Astrocyte (in vitro differentiated cells and primary cell): ENCODE data around the gene PARP16. TPM values are rescaled to one million over a fixed set of nuclear protein-coding genes. Genes with fewer than 3 reads are reported as not detected.

Source experiments
- DNase-seq: peaks from one replicate; pipeline ENCODE4 v3.0.0-alpha.2; 2010; ENCODE audit warnings: low read depth
- FAIRE-seq: peaks from 2 replicates; lab custom pipeline; 2011; peaks lifted over from hg19 to GRCh38; lab: Jason Lieb, UNC
- H2AFZ ChIP-seq: 2 replicates; pipeline ENCODE4 v1.6.0; 2012; ENCODE audit warnings: low read depth, low read length, inconsistent platforms
- H3K27ac ChIP-seq: 2 replicates; pipeline ENCODE4 v1.5.1; 2011; ENCODE audit warnings: low read depth, low read length, inconsistent platforms
- H3K27me3 ChIP-seq: 2 replicates; pipeline ENCODE4 v1.6.0; 2011; ENCODE audit warnings: low read length, inconsistent platforms; ENCODE audit not compliant: insufficient read depth
- H3K36me3 ChIP-seq: 2 replicates; pipeline ENCODE4 v1.5.1; 2011; ENCODE audit warnings: low read length, inconsistent platforms; ENCODE audit not compliant: insufficient read depth
- H3K4me1 ChIP-seq: 2 replicates; pipeline ENCODE4 v1.5.1; 2011; ENCODE audit warnings: low read length, inconsistent platforms; ENCODE audit not compliant: insufficient read depth
- H3K4me2 ChIP-seq: 2 replicates; pipeline ENCODE4 v1.6.0; 2012; ENCODE audit warnings: low read length, inconsistent platforms
- H3K4me3 ChIP-seq: 2 replicates; pipeline ENCODE4 v1.5.1; 2011; ENCODE audit warnings: low read depth, mild to moderate bottlenecking, low read length, inconsistent platforms; ENCODE audit not compliant: insufficient read depth
- H3K79me2 ChIP-seq: 2 replicates; pipeline ENCODE4 v1.6.0; 2012; ENCODE audit warnings: mild to moderate bottlenecking, low read length, inconsistent platforms; ENCODE audit not compliant: insufficient read depth
- H3K9ac ChIP-seq: 2 replicates; pipeline ENCODE4 v1.6.0; 2012; ENCODE audit warnings: mild to moderate bottlenecking, low read length, inconsistent platforms
- H3K9me3 ChIP-seq: 2 replicates; pipeline ENCODE4 v1.5.1; 2012; ENCODE audit warnings: low read depth, mild to moderate bottlenecking, low read length, inconsistent platforms; ENCODE audit not compliant: insufficient read depth
- H4K20me1 ChIP-seq: 2 replicates; pipeline ENCODE4 v1.6.0; 2012; ENCODE audit warnings: low read length, inconsistent platforms; ENCODE audit not compliant: insufficient read depth
- H3K27ac Mint-ChIP-seq: one replicate; pipeline ENCODE4 v1.8.0; 2021; ENCODE audit warnings: mild to moderate bottlenecking, mixed read lengths; ENCODE audit not compliant: unreplicated experiment
- H3K27me3 Mint-ChIP-seq: one replicate; pipeline ENCODE4 v1.8.0; 2021; ENCODE audit warnings: low read depth, mixed read lengths; ENCODE audit not compliant: unreplicated experiment
- H3K36me3 Mint-ChIP-seq: one replicate; pipeline ENCODE4 v1.8.0; 2021; ENCODE audit warnings: low read depth, mixed read lengths; ENCODE audit not compliant: unreplicated experiment
- H3K4me1 Mint-ChIP-seq: one replicate; pipeline ENCODE4 v1.8.0; 2021; ENCODE audit warnings: low read depth, mixed read lengths; ENCODE audit not compliant: unreplicated experiment
- H3K4me3 Mint-ChIP-seq: one replicate; pipeline ENCODE4 v1.8.0; 2021; ENCODE audit warnings: mild to moderate bottlenecking, moderate library complexity, mixed read lengths; ENCODE audit not compliant: unreplicated experiment
- H3K9me3 Mint-ChIP-seq: one replicate; pipeline ENCODE4 v1.8.0; 2021; ENCODE audit warnings: mild to moderate bottlenecking, mixed read lengths; ENCODE audit not compliant: unreplicated experiment
- CTCF ChIP-seq: IDR thresholded peaks from 2 replicates; pipeline ENCODE4 v1.5.1; 2011; ENCODE audit warnings: low read depth, mild to moderate bottlenecking, inconsistent platforms, low read length, moderate library complexity; ENCODE audit not compliant: insufficient read depth
- EZH2 ChIP-seq: IDR thresholded peaks from 2 replicates; pipeline ENCODE4 v1.6.1; 2012; ENCODE audit warnings: mild to moderate bottlenecking, low read length, inconsistent platforms; ENCODE audit not compliant: insufficient read depth
- total RNA-seq: library from RNA; stranded (reverse); gene quantifications from 2 replicates; pipeline ENCODE4 v1.2.1, GENCODE V29; 2021

Gene PARP16
- total RNA-seq, 1 donor from 2014 or later, result 2.7 TPM

- H3K79me2 ChIP-seq, result no peaks in the 10 kb centered on the region
- H3K4me1 ChIP-seq, result no peaks in the 10 kb centered on the region
- TF ChIP-seq EZH2, result no peak
- no peak for TF ChIP-seq CTCF
- Mint-ChIP-seq H3K4me1 (peaks cover 9% of the 10 kb centered on the region), H3K27me3 (peaks cover 30% of the 10 kb centered on the region), H3K4me3 (no peak overlapping the region), H3K36me3 (peaks cover 9% of the 10 kb centered on the region), H3K9me3 (no peaks in the 10 kb centered on the region), H3K27ac (no peak overlapping the region)
- FAIRE-seq, result no peak
- DNase-seq, result no peak
- no peak overlapping the region for H3K9ac ChIP-seq
- no peaks in the 10 kb centered on the region for H3K36me3 ChIP-seq
- no peak overlapping the region for H3K4me2 ChIP-seq
- no peaks in the 10 kb centered on the region for H3K9me3 ChIP-seq
- H3K4me3 ChIP-seq, result no peak overlapping the region
- H2AFZ ChIP-seq, result no peak overlapping the region
- H3K27me3 ChIP-seq, result peaks cover 11% of the 10 kb centered on the region
- no peak overlapping the region for H3K27ac ChIP-seq
- no peaks in the 10 kb centered on the region for H4K20me1 ChIP-seq
Observed at GRCh38 chr15:65330934-65331645, 44.4 kb upstream of the PARP16 start.

- H3K9me3 Mint-ChIP-seq, result no peaks in the 10 kb centered on the region
- Histone ChIP-seq H3K4me1 (no peaks in the 10 kb centered on the region), H4K20me1 (no peaks in the 10 kb centered on the region), H3K9me3 (no peaks in the 10 kb centered on the region), H3K27me3 (peaks cover 3% of the 10 kb centered on the region), H3K4me2 (no peak overlapping the region), H3K36me3 (no peaks in the 10 kb centered on the region), H3K4me3 (no peak overlapping the region), H3K9ac (no peak overlapping the region), H3K79me2 (no peaks in the 10 kb centered on the region), H3K27ac (no peak overlapping the region), H2AFZ (no peak overlapping the region)
- TF ChIP-seq CTCF (no peak), EZH2 (no peak)
- no peak overlapping the region for H3K4me3 Mint-ChIP-seq
- peaks cover 24% of the 10 kb centered on the region for H3K27me3 Mint-ChIP-seq
- H3K27ac Mint-ChIP-seq, result no peak overlapping the region
- peaks cover 9% of the 10 kb centered on the region for H3K4me1 Mint-ChIP-seq
- H3K36me3 Mint-ChIP-seq, result peaks cover 9% of the 10 kb centered on the region
- FAIRE-seq, result no peak
- DNase-seq, result no peak
Observed at GRCh38 chr15:65329984-65330735, 43.5 kb upstream of the PARP16 start.
